PFSK-1 (cell line): ENCODE results near the gene EBNA1BP2.

Source experiments
- FOXP2 ChIP-seq: optimal IDR thresholded peaks from 2 replicates; pipeline ENCODE3; 2011; ENCODE audit warnings: borderline replicate concordance, control low read depth, inconsistent platforms; ENCODE audit not compliant: insufficient read depth; ENCODE audit errors: extremely low read length, extremely low read depth
- POLR2AphosphoS5 ChIP-seq: IDR thresholded peaks from 2 replicates; pipeline ENCODE4 v1.6.1; 2012; ENCODE audit warnings: low read depth, mild to moderate bottlenecking, control low read depth, low read length, moderate library complexity
- REST ChIP-seq, 2 experiments: IDR thresholded peaks; 2 replicates each; pipeline versions ENCODE4 v1.6.1 to v1.8.0; 2011 to 2012; ENCODE audit warnings: low read depth in 2 of 2, low read length in 2 of 2, control low read depth in 1 of 2, inconsistent platforms in 1 of 2, mild to moderate bottlenecking in 1 of 2, moderate library complexity in 1 of 2; ENCODE audit not compliant: insufficient read depth in 1 of 2
- SIN3A ChIP-seq: IDR thresholded peaks from 2 replicates; pipeline ENCODE4 v1.6.1; 2012; ENCODE audit warnings: mild to moderate bottlenecking, low read length, moderate library complexity, borderline replicate concordance; ENCODE audit not compliant: insufficient read depth
- TAF1 ChIP-seq: IDR thresholded peaks from 2 replicates; pipeline ENCODE4 v1.6.1; 2012; ENCODE audit warnings: low read length, control low read depth, borderline replicate concordance; ENCODE audit not compliant: insufficient read depth

- TF ChIP-seq REST (IDR thresholded peaks at IDR 0.05; ENCODE audit: insufficient read depth in 1 of 2, low read depth in 2 of 2, low read length in 2 of 2), result no peak
- no peak for TF ChIP-seq POLR2AphosphoS5
- no peak for TF ChIP-seq TAF1
- TF ChIP-seq SIN3A, result no peak
- TF ChIP-seq FOXP2, result no peak
Observed at GRCh38 chr1:43220905-43221778, 49.1 kb upstream of the EBNA1BP2 start.
